ENCODE measurements around the gene ACVR1B.

- TF ChIP-seq POLR2AphosphoS5 (IDR thresholded peaks at IDR 0.05; ENCODE audit: low read depth, low read length) (no peak), POLR2A (IDR thresholded peaks at IDR 0.05; ENCODE audit: low read depth, low read length) (no peak), TAF1 (IDR thresholded peaks at IDR 0.05; ENCODE audit: low read depth, low read length) (no peak), POU2F2 (IDR thresholded peaks at IDR 0.05; ENCODE audit: low read depth, low read length) (no peak)
Observed at GRCh38 chr12:52005218-52005902, 53.9 kb downstream of the ACVR1B start.

Data from GM12891 (cell line).